ENCODE measurements around the gene GALNT17. TPM values are rescaled to one million over a fixed set of nuclear protein-coding genes. Genes with fewer than 3 reads are reported as not detected.
A peak's percentile ranks its signal among the peaks of the same experiment; 100 is the strongest.

The GALNT17 gene
- total and polyA plus RNA-seq, 12 donors: 0.94 to 37.5 (median 8.1) TPM

GRCh38 chr7:71543396-71543795 lies 411.5 kb downstream of the GALNT17 start:
- Histone ChIP-seq H3K27me3 (no peaks in the 10 kb centered on the region), H3K27ac (no peak overlapping the region), H3K36me3 (replicated peaks in 1 of 2) (no peaks in the 10 kb centered on the region), H3K9me3 (replicated peaks in 1 of 3) (no peaks in the 10 kb centered on the region), H3K4me1 (replicated peaks in 1 of 2) (no peaks in the 10 kb centered on the region), H3K4me3 (peak overlapping the region in 1 of 4 donors; percentile 11)
- WGBS, 4 donors: 12 to 29% (median 21%) methylated on average over 5 of the region's 5 CpGs
- TF ChIP-seq POLR2A (IDR thresholded peaks at IDR 0.05) (no peak), CTCF (IDR thresholded peaks at IDR 0.05) (no peak)
- intact Hi-C loops (cut with DNase I): no loop called here
- DNase-seq: no peak

GRCh38 chr7:71544816-71545215 lies 412.9 kb downstream of the GALNT17 start:
- H3K4me1 ChIP-seq (replicated peaks in 1 of 2): no peaks in the 10 kb centered on the region
- H3K27me3 ChIP-seq: no peaks in the 10 kb centered on the region
- TF ChIP-seq CTCF (IDR thresholded peaks at IDR 0.05) (no peak), POLR2A (IDR thresholded peaks at IDR 0.05) (no peak)
- no peaks in the 10 kb centered on the region for H3K9me3 ChIP-seq (replicated peaks in 1 of 3)
- H3K27ac ChIP-seq: no peak overlapping the region
- intact Hi-C loops (cut with DNase I): no loop called here
- DNase-seq: no peak
- H3K4me3 ChIP-seq: no peak overlapping the region
- H3K36me3 ChIP-seq (replicated peaks in 1 of 2): no peaks in the 10 kb centered on the region
- WGBS, 4 donors: 59 to 77% (median 66%) methylated on average over 5 of the region's 5 CpGs

- 91 to 97% (median 92%) methylated on average over 3 to 6 of the region's 6 CpGs for WGBS, 4 donors
- Histone ChIP-seq H3K27ac (no peak overlapping the region), H3K27me3 (no peaks in the 10 kb centered on the region), H3K4me3 (no peak overlapping the region), H3K4me1 (replicated peaks in 1 of 2) (no peaks in the 10 kb centered on the region), H3K9me3 (replicated peaks in 1 of 3) (no peaks in the 10 kb centered on the region), H3K36me3 (replicated peaks in 1 of 2) (no peaks in the 10 kb centered on the region)
- DNase-seq: no peak
- TF ChIP-seq POLR2A (IDR thresholded peaks at IDR 0.05) (no peak), CTCF (IDR thresholded peaks at IDR 0.05) (no peak)
- intact Hi-C loops (cut with DNase I): no loop called here
Measured at GRCh38 chr7:71547426-71547825, 415.5 kb downstream of the GALNT17 start.

GRCh38 chr7:71548746-71549145 lies 416.8 kb downstream of the GALNT17 start:
- no peaks in the 10 kb centered on the region for H3K27me3 ChIP-seq
- intact Hi-C loops (cut with DNase I): no loop called here
- H3K27ac ChIP-seq: no peak overlapping the region
- no peaks in the 10 kb centered on the region for H3K4me1 ChIP-seq (replicated peaks in 1 of 2)
- no peak for DNase-seq
- no peak for TF ChIP-seq CTCF (IDR thresholded peaks at IDR 0.05)
- no peaks in the 10 kb centered on the region for H3K36me3 ChIP-seq (replicated peaks in 1 of 2)
- no peak overlapping the region for H3K4me3 ChIP-seq
- H3K9me3 ChIP-seq (replicated peaks in 1 of 3): no peaks in the 10 kb centered on the region
- WGBS, 4 donors: 81 to 92% (median 88%) methylated on average over 3 of the region's 3 CpGs
